Activated CD8-positive, alpha-beta memory T cell treated with anti-CD3 and anti-CD28 coated beads, Interleukin-2, amount 10 ng/mL, durations not matched to agents 7 days and 5 days (primary cell): ENCODE measurements around the gene CFAP61. TPM values are rescaled to one million over a fixed set of nuclear protein-coding genes. Genes with fewer than 3 reads are reported as not detected.

Experiments used
- ATAC-seq: fragments of 150-1000 bp; cut with Tn5 transposase; one replicate; pipeline ENCODE4 v1.10.0; 2021; ENCODE audit warnings: moderate library complexity
- CTCF ChIA-PET: fragments of 350-600 bp; sonication (Branson Sonifier 250); formaldehyde crosslinking; loops from one replicate; lab custom pipeline; 2021; ENCODE audit warnings: antibody characterized with exemption; lab: Charles Lee
- DNase-seq: peaks from one replicate; pipeline ENCODE4 v3.0.0-alpha.2; 2020
- H3K27ac Mint-ChIP-seq: one replicate; pipeline ENCODE4 v1.8.0; 2021; ENCODE audit warnings: mild to moderate bottlenecking, mixed read lengths
- H3K27me3 Mint-ChIP-seq: one replicate; pipeline ENCODE4 v1.8.0; 2021; ENCODE audit warnings: mixed read lengths
- H3K36me3 Mint-ChIP-seq: one replicate; pipeline ENCODE4 v1.8.0; 2021; ENCODE audit warnings: mild to moderate bottlenecking, mixed read lengths
- H3K4me1 Mint-ChIP-seq: one replicate; pipeline ENCODE4 v1.8.0; 2021; ENCODE audit warnings: mixed read lengths
- H3K4me3 Mint-ChIP-seq: one replicate; pipeline ENCODE4 v1.8.0; 2021; ENCODE audit warnings: mild to moderate bottlenecking, moderate library complexity, mixed read lengths
- H3K9me3 Mint-ChIP-seq: one replicate; pipeline ENCODE4 v1.8.0; 2022; ENCODE audit warnings: low read depth, mixed read lengths
- total RNA-seq, 2 experiments: library from RNA; stranded (reverse); gene quantifications; one replicate each; pipeline ENCODE4 v1.2.3, GENCODE V29; 2021

The CFAP61 gene
- total RNA-seq, 2 experiments from 2014 or later: not detected

DNA sequence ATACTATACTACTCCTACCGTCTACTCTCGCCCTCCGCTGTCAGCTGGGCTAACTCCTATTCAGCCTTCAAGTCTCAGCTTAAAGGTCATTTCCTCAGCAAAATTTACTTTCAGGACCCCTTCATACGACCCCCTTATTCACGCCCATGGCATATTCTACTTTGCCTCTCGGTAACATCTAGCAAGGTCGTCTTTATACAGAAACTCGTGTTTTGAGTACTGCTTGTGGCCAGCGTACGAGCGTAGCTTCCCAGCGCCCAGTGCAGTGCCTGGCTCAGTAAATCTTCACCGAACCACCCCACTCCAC lies 612 bp upstream of the CFAP61 start:
- ATAC-seq: peak; percentile 46
- H3K4me1 Mint-ChIP-seq: peaks cover 22% of the 10 kb centered on the region
- DNase-seq: no peak
- CTCF ChIA-PET: interaction anchor here (0.7 to 2.6 kb wide), 7 partner anchors 18 to 1545 kb away, joined by 3 to 24 read pairs (median 3); partner anchors contain the start of gene NAA20
- peaks cover 26% of the 10 kb centered on the region for H3K36me3 Mint-ChIP-seq
- H3K27me3 Mint-ChIP-seq: no peaks in the 10 kb centered on the region
- H3K4me3 Mint-ChIP-seq: peak overlapping the region; percentile 97
- no peaks in the 10 kb centered on the region for H3K9me3 Mint-ChIP-seq
- peak overlapping the region; percentile 94 for H3K27ac Mint-ChIP-seq

GRCh38 chr20:20060234-20060998 lies 8.1 kb downstream of the CFAP61 start:
- Mint-ChIP-seq H3K9me3 (no peaks in the 10 kb centered on the region), H3K4me3 (no peak overlapping the region), H3K27ac (no peak overlapping the region), H3K4me1 (no peaks in the 10 kb centered on the region), H3K27me3 (peaks cover 16% of the 10 kb centered on the region), H3K36me3 (no peaks in the 10 kb centered on the region)
- DNase-seq (no peak), ATAC-seq (no peak)
- CTCF ChIA-PET: no interaction called here

- ATAC-seq (no peak), DNase-seq (no peak)
- CTCF ChIA-PET: no interaction called here
- Mint-ChIP-seq H3K27me3 (peaks cover 22% of the 10 kb centered on the region), H3K36me3 (no peaks in the 10 kb centered on the region), H3K4me3 (no peak overlapping the region), H3K4me1 (no peaks in the 10 kb centered on the region), H3K9me3 (no peaks in the 10 kb centered on the region), H3K27ac (no peak overlapping the region)
Observed at GRCh38 chr20:20063941-20064702, 11.8 kb downstream of the CFAP61 start.

DNA sequence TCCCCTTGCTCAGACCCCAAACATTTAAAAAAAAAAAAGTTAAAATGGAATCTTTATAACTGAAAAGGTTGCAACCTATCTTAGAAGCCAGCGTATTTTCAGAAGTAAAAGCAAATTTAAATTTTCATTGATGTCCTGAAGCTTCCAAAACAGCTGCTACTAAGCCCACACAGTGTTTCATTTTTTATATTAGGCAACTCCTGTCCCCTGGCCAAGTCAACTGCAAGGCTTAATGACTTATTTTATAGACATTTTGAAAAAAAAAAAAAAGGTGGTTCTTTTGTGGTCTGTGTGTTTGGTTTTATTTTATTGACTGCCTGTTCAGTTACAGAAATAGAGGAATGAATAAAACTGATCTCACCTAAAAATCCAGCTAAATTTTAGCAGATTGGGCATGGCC lies 13.0 kb downstream of the CFAP61 start:
- no peaks in the 10 kb centered on the region for H3K9me3 Mint-ChIP-seq
- CTCF ChIA-PET: no interaction called here
- H3K27ac Mint-ChIP-seq: no peak overlapping the region
- H3K27me3 Mint-ChIP-seq: peaks cover 22% of the 10 kb centered on the region
- H3K36me3 Mint-ChIP-seq: no peaks in the 10 kb centered on the region
- ATAC-seq: no peak
- H3K4me1 Mint-ChIP-seq: no peaks in the 10 kb centered on the region
- no peak for DNase-seq
- H3K4me3 Mint-ChIP-seq: no peak overlapping the region

GRCh38 chr20:20070871-20071726 lies 18.8 kb downstream of the CFAP61 start:
- Mint-ChIP-seq H3K27me3 (peaks cover 7% of the 10 kb centered on the region), H3K9me3 (no peaks in the 10 kb centered on the region), H3K27ac (no peak overlapping the region), H3K4me1 (no peaks in the 10 kb centered on the region), H3K4me3 (no peak overlapping the region), H3K36me3 (no peaks in the 10 kb centered on the region)
- DNase-seq: no peak
- CTCF ChIA-PET: no interaction called here
- ATAC-seq: no peak

GRCh38 chr20:20073801-20074371 lies 21.6 kb downstream of the CFAP61 start:
- Mint-ChIP-seq H3K4me3 (no peak overlapping the region), H3K4me1 (no peaks in the 10 kb centered on the region), H3K36me3 (no peaks in the 10 kb centered on the region), H3K27ac (no peak overlapping the region), H3K9me3 (no peaks in the 10 kb centered on the region), H3K27me3 (peaks cover 23% of the 10 kb centered on the region)
- ATAC-seq (no peak), DNase-seq (no peak)
- CTCF ChIA-PET: no interaction called here

- no peaks in the 10 kb centered on the region for H3K4me1 Mint-ChIP-seq
- CTCF ChIA-PET: interaction anchor here (1.3 kb wide), 1 partner anchor 9 kb away, joined by 3 read pairs; no protein-coding TSS in a partner anchor
- no peak overlapping the region for H3K4me3 Mint-ChIP-seq
- H3K27ac Mint-ChIP-seq: no peak overlapping the region
- no peak for DNase-seq
- peaks cover 26% of the 10 kb centered on the region for H3K27me3 Mint-ChIP-seq
- no peaks in the 10 kb centered on the region for H3K9me3 Mint-ChIP-seq
- no peaks in the 10 kb centered on the region for H3K36me3 Mint-ChIP-seq
- no peak for ATAC-seq
Observed at GRCh38 chr20:20075032-20075431, 22.7 kb downstream of the CFAP61 start.

GRCh38 chr20:20076297-20077065 lies 24.1 kb downstream of the CFAP61 start:
- ATAC-seq (no peak), DNase-seq (no peak)
- CTCF ChIA-PET: interaction anchor here (1.3 kb wide), 1 partner anchor 8 kb away, joined by 3 read pairs; no protein-coding TSS in a partner anchor
- Mint-ChIP-seq H3K36me3 (no peaks in the 10 kb centered on the region), H3K4me3 (no peak overlapping the region), H3K27ac (no peak overlapping the region), H3K27me3 (peaks cover 31% of the 10 kb centered on the region), H3K4me1 (no peaks in the 10 kb centered on the region), H3K9me3 (no peaks in the 10 kb centered on the region)

DNA sequence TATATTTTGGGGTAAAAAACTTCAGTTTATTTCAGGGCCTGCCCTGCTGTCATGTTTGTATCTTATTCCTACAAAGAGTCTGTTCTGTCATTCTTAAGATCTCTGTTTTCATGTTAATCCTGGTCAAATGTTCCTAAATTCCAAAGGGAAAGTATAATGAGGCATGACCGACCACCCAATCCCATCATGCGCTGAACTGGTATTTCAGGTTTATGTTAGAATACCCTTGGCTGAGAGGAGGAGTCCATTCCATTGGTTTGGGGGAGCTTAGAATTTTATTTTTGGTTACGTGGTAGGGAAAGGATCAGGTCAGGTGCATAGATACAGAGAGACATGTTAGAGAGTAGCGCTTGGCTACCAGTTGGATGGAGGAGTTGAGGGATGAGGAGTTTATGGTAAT lies 25.7 kb downstream of the CFAP61 start:
- no peak for DNase-seq
- peaks cover 44% of the 10 kb centered on the region for H3K27me3 Mint-ChIP-seq
- CTCF ChIA-PET: no interaction called here
- no peaks in the 10 kb centered on the region for H3K4me1 Mint-ChIP-seq
- no peaks in the 10 kb centered on the region for H3K36me3 Mint-ChIP-seq
- no peaks in the 10 kb centered on the region for H3K9me3 Mint-ChIP-seq
- ATAC-seq: no peak
- no peak overlapping the region for H3K4me3 Mint-ChIP-seq
- H3K27ac Mint-ChIP-seq: no peak overlapping the region

- DNase-seq (no peak), ATAC-seq (no peak)
- no peak overlapping the region for H3K27ac Mint-ChIP-seq
- no peaks in the 10 kb centered on the region for H3K36me3 Mint-ChIP-seq
- H3K4me3 Mint-ChIP-seq: no peak overlapping the region
- no peaks in the 10 kb centered on the region for H3K9me3 Mint-ChIP-seq
- peaks cover 45% of the 10 kb centered on the region for H3K27me3 Mint-ChIP-seq
- CTCF ChIA-PET: no interaction called here
- peaks cover 2% of the 10 kb centered on the region for H3K4me1 Mint-ChIP-seq
Observed at GRCh38 chr20:20079102-20079784, 26.9 kb downstream of the CFAP61 start.

- Mint-ChIP-seq H3K36me3 (no peaks in the 10 kb centered on the region), H3K4me3 (no peak overlapping the region), H3K9me3 (no peaks in the 10 kb centered on the region), H3K4me1 (peaks cover 2% of the 10 kb centered on the region), H3K27me3 (peaks cover 30% of the 10 kb centered on the region), H3K27ac (no peak overlapping the region)
- ATAC-seq (no peak), DNase-seq (no peak)
- CTCF ChIA-PET: interaction anchor here (1.2 kb wide), 1 partner anchor 8 kb away, joined by 3 read pairs; no protein-coding TSS in a partner anchor
Observed at GRCh38 chr20:20083807-20084206, 31.5 kb downstream of the CFAP61 start.

- ATAC-seq (no peak), DNase-seq (no peak)
- Mint-ChIP-seq H3K4me3 (no peak overlapping the region), H3K4me1 (peaks cover 2% of the 10 kb centered on the region), H3K27me3 (peaks cover 27% of the 10 kb centered on the region), H3K9me3 (no peaks in the 10 kb centered on the region), H3K36me3 (no peaks in the 10 kb centered on the region), H3K27ac (no peak overlapping the region)
- CTCF ChIA-PET: interaction anchor here (1.2 to 1.9 kb wide), 2 partner anchors 9 to 510 kb away, joined by 3 to 5 read pairs; no protein-coding TSS in a partner anchor
Observed at GRCh38 chr20:20084296-20084752, 32.0 kb downstream of the CFAP61 start.
